Ascending aorta (tissue), 2 donors: ENCODE data around the gene MGMT. TPM values are rescaled to one million over a fixed set of nuclear protein-coding genes. Genes with fewer than 3 reads are reported as not detected.

ENCODE experiments used
- DNase-seq, 2 donors: peaks; one replicate each; pipeline ENCODE4 v3.0.0-alpha.2; 2019; ENCODE audit warnings: low spot score in 2 of 2
- H3K27ac ChIP-seq, 2 donors: fragments of 200-600 bp; sonication (generic); one replicate each; pipeline ENCODE4 v1.5.1; 2016 to 2017; ENCODE audit warnings: mild to moderate bottlenecking in 1 of 2
- H3K27me3 ChIP-seq: fragments of 200-600 bp; sonication (generic); one replicate; pipeline ENCODE4 v1.5.1; 2017
- H3K36me3 ChIP-seq, 2 donors: fragments of 200-600 bp; sonication (generic); one replicate each; pipeline ENCODE4 v1.5.1; 2016
- H3K4me1 ChIP-seq, 2 donors: fragments of 200-600 bp; sonication (generic); one replicate each; pipeline ENCODE4 v1.5.1; 2016 to 2017; ENCODE audit warnings: mild to moderate bottlenecking in 1 of 2
- H3K4me3 ChIP-seq, 2 donors: fragments of 200-600 bp; sonication (generic); one replicate each; pipeline ENCODE4 v1.5.1; 2016 to 2017; ENCODE audit warnings: mild to moderate bottlenecking in 1 of 2
- H3K9me3 ChIP-seq, 2 donors: fragments of 200-600 bp; sonication (generic); one replicate each; pipeline ENCODE4 v1.5.1; 2016
- CTCF ChIP-seq, 3 experiments: fragments of 200-600 bp in 2 of 3; fragments of 450-650 bp in 1 of 3; sonication (generic) in 2 of 3; IDR thresholded peaks; one replicate each; pipeline ENCODE4 v1.5.1; 2016 to 2019; ENCODE audit warnings: antibody characterized with exemption in 3 of 3, mild to moderate bottlenecking in 1 of 3, moderate library complexity in 1 of 3
- intact Hi-C: fragments of 100-400 bp; cut with DNase I; formaldehyde crosslinking; loops from one replicate; pipeline ENCODE4 v1.15.1; 2023
- total RNA-seq: library from RNA; depleted of rRNA; stranded (reverse); fragments of >200 nt; gene quantifications from one replicate; pipeline ENCODE4 v1.1.0, GENCODE V29; 2016

The MGMT gene
- total RNA-seq, 1 donor from 2014 or later = 7.0 TPM

- no peaks in the 10 kb centered on the region for H3K27me3 ChIP-seq
- no peaks in the 10 kb centered on the region for H3K4me1 ChIP-seq
- intact Hi-C loops = no loop called here
- peaks cover 10 to 21% of the 10 kb centered on the region in 2 donors for H3K9me3 ChIP-seq
- H3K27ac ChIP-seq = no peak overlapping the region
- no peaks in the 10 kb centered on the region for H3K36me3 ChIP-seq
- H3K4me3 ChIP-seq = no peak overlapping the region
- no peak for TF ChIP-seq CTCF (IDR thresholded peaks at IDR 0.05)
- DNase-seq = no peak
Measured at GRCh38 chr10:129807211-129807610, 340.2 kb downstream of the MGMT start.

GRCh38 chr10:129808092-129808983 is 341.3 kb downstream of the MGMT start:
- DNase-seq = no peak
- Histone ChIP-seq H3K4me1 (no peaks in the 10 kb centered on the region), H3K9me3 (peaks cover 10 to 16% of the 10 kb centered on the region in 2 donors), H3K4me3 (no peak overlapping the region), H3K27me3 (no peaks in the 10 kb centered on the region), H3K36me3 (no peaks in the 10 kb centered on the region), H3K27ac (no peak overlapping the region)
- TF ChIP-seq CTCF (IDR thresholded peaks at IDR 0.05) = no peak
- intact Hi-C loops = no loop called here

- Histone ChIP-seq H3K9me3 (peaks cover 0 to 5% of the 10 kb centered on the region in 2 donors), H3K27ac (no peak overlapping the region), H3K4me3 (no peak overlapping the region), H3K36me3 (no peaks in the 10 kb centered on the region), H3K27me3 (no peaks in the 10 kb centered on the region), H3K4me1 (no peaks in the 10 kb centered on the region)
- intact Hi-C loops = no loop called here
- no peak for TF ChIP-seq CTCF (IDR thresholded peaks at IDR 0.05)
- no peak for DNase-seq
Measured at GRCh38 chr10:129809431-129809830, 342.4 kb downstream of the MGMT start.

GRCh38 chr10:129809841-129810240 is 342.8 kb downstream of the MGMT start:
- peaks cover 0 to under 1% of the 10 kb centered on the region in 2 donors for H3K9me3 ChIP-seq
- H3K4me3 ChIP-seq = no peak overlapping the region
- DNase-seq = no peak
- H3K4me1 ChIP-seq = no peaks in the 10 kb centered on the region
- H3K27ac ChIP-seq = no peak overlapping the region
- intact Hi-C loops = no loop called here
- no peaks in the 10 kb centered on the region for H3K36me3 ChIP-seq
- no peak for TF ChIP-seq CTCF (IDR thresholded peaks at IDR 0.05)
- H3K27me3 ChIP-seq = no peaks in the 10 kb centered on the region

GRCh38 chr10:129811208-129811607 is 344.2 kb downstream of the MGMT start:
- DNase-seq = no peak
- no peak for TF ChIP-seq CTCF (IDR thresholded peaks at IDR 0.05)
- intact Hi-C loops = no loop called here
- Histone ChIP-seq H3K27ac (no peak overlapping the region), H3K9me3 (no peaks in the 10 kb centered on the region), H3K4me1 (no peaks in the 10 kb centered on the region), H3K4me3 (no peak overlapping the region), H3K36me3 (no peaks in the 10 kb centered on the region), H3K27me3 (no peaks in the 10 kb centered on the region)
